ENCODE measurements around the gene TBC1D22A.

DNA sequence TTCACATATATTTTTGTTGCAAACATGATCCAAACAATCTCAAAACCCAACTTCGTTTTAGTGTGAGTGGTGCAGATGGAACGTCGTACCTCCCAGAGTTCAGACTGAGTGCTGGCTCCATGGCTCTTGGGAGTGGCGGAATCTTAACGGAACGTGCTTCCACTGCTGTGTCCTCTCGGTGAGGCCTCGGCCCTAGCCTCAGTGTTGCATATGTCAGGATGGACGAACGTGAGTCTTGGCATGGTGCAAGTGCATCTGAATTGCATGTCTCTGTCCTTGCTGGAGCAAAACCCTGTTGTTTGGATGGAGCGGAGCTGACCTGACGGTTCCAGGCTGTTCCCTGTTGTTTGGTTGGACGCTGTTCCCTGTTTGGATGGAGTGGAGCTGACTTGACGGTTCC, 306.8 kb downstream of the TBC1D22A start:
- TF ChIP-seq EZH2 (IDR thresholded peaks at IDR 0.05; ENCODE audit: borderline replicate concordance, low read depth, low read length, severe bottlenecking): no peak
- TF ChIP-seq, protein P1, sequence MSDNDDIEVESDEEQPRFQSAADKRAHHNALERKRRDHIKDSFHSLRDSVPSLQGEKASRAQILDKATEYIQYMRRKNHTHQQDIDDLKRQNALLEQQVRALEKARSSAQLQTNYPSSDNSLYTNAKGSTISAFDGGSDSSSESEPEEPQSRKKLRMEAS (IDR thresholded peaks at IDR 0.05; ENCODE audit: insufficient read depth, insufficient read length): no peak
- no peak for TF ChIP-seq POLR2AphosphoS5 (IDR thresholded peaks at IDR 0.05; ENCODE audit: insufficient read depth, low read depth, low read length)
- TF ChIP-seq, protein P2, sequence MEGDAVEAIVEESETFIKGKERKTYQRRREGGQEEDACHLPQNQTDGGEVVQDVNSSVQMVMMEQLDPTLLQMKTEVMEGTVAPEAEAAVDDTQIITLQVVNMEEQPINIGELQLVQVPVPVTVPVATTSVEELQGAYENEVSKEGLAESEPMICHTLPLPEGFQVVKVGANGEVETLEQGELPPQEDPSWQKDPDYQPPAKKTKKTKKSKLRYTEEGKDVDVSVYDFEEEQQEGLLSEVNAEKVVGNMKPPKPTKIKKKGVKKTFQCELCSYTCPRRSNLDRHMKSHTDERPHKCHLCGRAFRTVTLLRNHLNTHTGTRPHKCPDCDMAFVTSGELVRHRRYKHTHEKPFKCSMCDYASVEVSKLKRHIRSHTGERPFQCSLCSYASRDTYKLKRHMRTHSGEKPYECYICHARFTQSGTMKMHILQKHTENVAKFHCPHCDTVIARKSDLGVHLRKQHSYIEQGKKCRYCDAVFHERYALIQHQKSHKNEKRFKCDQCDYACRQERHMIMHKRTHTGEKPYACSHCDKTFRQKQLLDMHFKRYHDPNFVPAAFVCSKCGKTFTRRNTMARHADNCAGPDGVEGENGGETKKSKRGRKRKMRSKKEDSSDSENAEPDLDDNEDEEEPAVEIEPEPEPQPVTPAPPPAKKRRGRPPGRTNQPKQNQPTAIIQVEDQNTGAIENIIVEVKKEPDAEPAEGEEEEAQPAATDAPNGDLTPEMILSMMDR (IDR thresholded peaks at IDR 0.05; ENCODE audit: extremely low read depth in 1 of 2, insufficient read depth in 1 of 2, low read depth in 1 of 2, low read length in 2 of 2): no peak
- TF ChIP-seq POLR2A (IDR thresholded peaks at IDR 0.05; ENCODE audit: low read depth, low read length): no peak
- TF ChIP-seq MYC (IDR thresholded peaks at IDR 0.05; ENCODE audit: low read depth, low read length): no peak
- TF ChIP-seq JUN (IDR thresholded peaks at IDR 0.05; ENCODE audit: borderline replicate concordance, insufficient read depth, insufficient read length, low read depth): no peak
- TF ChIP-seq GATA2 (IDR thresholded peaks at IDR 0.05; ENCODE audit: insufficient read depth, insufficient read length, low read depth, low read length): no peak
